Liver (tissue), 9 donors: Measurements from ENCODE around the gene DLG4. TPM values are rescaled to one million over a fixed set of nuclear protein-coding genes. Genes with fewer than 3 reads are reported as not detected.
"Not testable (repeated sequence)": the region's sequence is repeated elsewhere in the genome, so short reads cannot be mapped to it uniquely, and the experiment has no call there.

Experiments
- DNase-seq: peaks from one replicate; pipeline ENCODE4 v3.0.0-alpha.2; 2017; ENCODE audit warnings: low spot score
- H3K27ac ChIP-seq, 2 donors: one replicate each; pipeline ENCODE4 v1.7.0; 2013; ENCODE audit warnings: inconsistent platforms in 2 of 2, low read length in 2 of 2, control low read depth in 1 of 2, low read depth in 1 of 2, mild to moderate bottlenecking in 1 of 2
- H3K27me3 ChIP-seq, 4 donors: one replicate each; pipeline versions ENCODE4 v1.6.1 to v1.7.0; 2013; ENCODE audit warnings: low read length in 3 of 4, inconsistent platforms in 1 of 4, mild to moderate bottlenecking in 1 of 4, moderate library complexity in 1 of 4; ENCODE audit not compliant: control insufficient read depth in 4 of 4, insufficient read depth in 4 of 4
- H3K36me3 ChIP-seq, 4 donors: one replicate each; pipeline versions ENCODE4 v1.6.1 to v1.7.0; 2013; ENCODE audit warnings: low read length in 3 of 4, mild to moderate bottlenecking in 3 of 4, low read depth in 1 of 4, moderate library complexity in 1 of 4; ENCODE audit not compliant: control insufficient read depth in 4 of 4, insufficient read depth in 3 of 4
- H3K4me1 ChIP-seq, 4 donors: one replicate each; pipeline versions ENCODE4 v1.6.1 to v1.7.0; 2013; ENCODE audit warnings: low read length in 3 of 4, mild to moderate bottlenecking in 3 of 4, moderate library complexity in 1 of 4; ENCODE audit not compliant: control insufficient read depth in 4 of 4, insufficient read depth in 4 of 4
- H3K4me3 ChIP-seq, 3 donors: one replicate each; pipeline versions ENCODE4 v1.6.1 to v1.7.0; 2013; ENCODE audit warnings: low read length in 3 of 3, control low read depth in 1 of 3, low read depth in 1 of 3, mild to moderate bottlenecking in 1 of 3
- H3K9ac ChIP-seq, 2 donors: one replicate each; pipeline ENCODE4 v1.7.0; 2013; ENCODE audit warnings: low read length in 2 of 2, mild to moderate bottlenecking in 2 of 2, moderate library complexity in 2 of 2, control low read depth in 1 of 2, low read depth in 1 of 2
- H3K9me3 ChIP-seq, 4 donors: one replicate each; pipeline versions ENCODE4 v1.6.1 to v1.7.0; 2013; ENCODE audit warnings: low read length in 3 of 4; ENCODE audit not compliant: control insufficient read depth in 4 of 4
- EGR1 ChIP-seq, 2 donors: IDR thresholded peaks; 2 replicates each; pipeline ENCODE4 v1.6.1; 2016 to 2018; ENCODE audit warnings: antibody characterized with exemption in 2 of 2, low read depth in 2 of 2
- FOXA2 ChIP-seq: IDR thresholded peaks from 2 replicates; pipeline ENCODE4 v1.6.1; 2016; ENCODE audit warnings: antibody characterized with exemption
- GABPA ChIP-seq, 2 donors: IDR thresholded peaks in 1 of 2; conservative IDR thresholded peaks in 1 of 2; 2 replicates each; pipeline ENCODE4 v1.6.1; 2016; ENCODE audit warnings: antibody characterized with exemption in 2 of 2, mild to moderate bottlenecking in 1 of 2, moderate library complexity in 1 of 2
- HNF4A ChIP-seq, 2 donors: conservative IDR thresholded peaks; 2 replicates each; pipeline ENCODE4 v1.6.1; 2016; ENCODE audit warnings: antibody characterized with exemption in 2 of 2, mild to moderate bottlenecking in 2 of 2
- JUND ChIP-seq, 2 donors: IDR thresholded peaks; 2 replicates each; pipeline ENCODE4 v1.6.1; 2016; ENCODE audit warnings: antibody characterized with exemption in 2 of 2
- MAX ChIP-seq: IDR thresholded peaks from 2 replicates; pipeline ENCODE4 v1.6.1; 2016; ENCODE audit warnings: antibody characterized with exemption
- NR2F2 ChIP-seq: IDR thresholded peaks from 2 replicates; pipeline ENCODE4 v1.6.1; 2016; ENCODE audit warnings: antibody characterized with exemption
- RAD21 ChIP-seq, 2 donors: IDR thresholded peaks; 2 replicates each; pipeline ENCODE4 v1.6.1; 2016; ENCODE audit warnings: antibody characterized with exemption in 2 of 2, mild to moderate bottlenecking in 2 of 2
- SP1 ChIP-seq: IDR thresholded peaks from 2 replicates; pipeline ENCODE4 v1.6.1; 2018; ENCODE audit warnings: antibody characterized with exemption, mild to moderate bottlenecking
- TAF1 ChIP-seq: conservative IDR thresholded peaks from 2 replicates; pipeline ENCODE4 v1.6.1; 2016; ENCODE audit warnings: antibody characterized with exemption, mild to moderate bottlenecking
- YY1 ChIP-seq: IDR thresholded peaks from 2 replicates; pipeline ENCODE4 v1.6.1; 2016; ENCODE audit warnings: antibody characterized with exemption, mild to moderate bottlenecking
- WGBS: extraction: QIAGEN DNeasy Blood & Tissue Kit; methylation state at CpG from one replicate; pipeline ENCODE4 v1.1.7; 2013; 5-methylcytosine and 5-hydroxymethylcytosine counted together
- polyA plus RNA-seq, 2 donors: library from polyadenylated mRNA; stranded (reverse) in 1 of 2; unstranded in 1 of 2; fragments of 200-250 nt in 1 of 2; fragments of >200 nt in 1 of 2; fragmentation: Nextera tagmentation in 1 of 2; extraction: Ambion mirVana in 1 of 2; gene quantifications; one replicate each; pipeline versions ENCODE4 v1.2.1 to v1.2.3, GENCODE V29; 2013 to 2015
- total RNA-seq, 2 donors: library from RNA; depleted of rRNA; stranded (reverse); fragments of >200 nt; gene quantifications; one replicate each; pipeline ENCODE4 v1.2.3, GENCODE V29; 2014
- donor health status: healthy.
- donor health status: healthy.
- donor health status: healthy.
- donor health status: healthy.
- donor health status: healthy.

Gene DLG4
- total and polyA plus RNA-seq, 4 donors: 0.40 to 5.7 (median 1.9) TPM

GRCh38 chr17:7175330-7175733 lies 44.3 kb downstream of the DLG4 start:
- Histone ChIP-seq H3K9me3 (no peaks in the 10 kb centered on the region), H3K27me3 (no peaks in the 10 kb centered on the region), H3K4me1 (peaks cover 3 to 54% (median 29%) of the 10 kb centered on the region in 4 donors), H3K27ac (peak overlapping the region in 1 of 2 donors; percentile 8), H3K4me3 (no peak overlapping the region), H3K36me3 (peaks cover 0 to 15% (median 0%) of the 10 kb centered on the region in 4 donors), H3K9ac (no peak overlapping the region)
- no peak for TF ChIP-seq GABPA (IDR thresholded peaks at IDR 0.05 in 1 of 2, conservative IDR thresholded peaks at IDR 0.05 in 1 of 2)
- TF ChIP-seq JUND (IDR thresholded peaks at IDR 0.05): no peak
- no peak for DNase-seq
- WGBS: 81% methylated on average over 5 of the region's 5 CpGs

GRCh38 chr17:7174603-7175326 lies 44.9 kb downstream of the DLG4 start:
- Histone ChIP-seq H3K27me3 (no peaks in the 10 kb centered on the region), H3K4me1 (peaks cover 6 to 55% (median 31%) of the 10 kb centered on the region in 4 donors), H3K27ac (peak overlapping the region; percentile 4 to 8), H3K4me3 (no peak overlapping the region), H3K9ac (no peak overlapping the region), H3K9me3 (no peaks in the 10 kb centered on the region), H3K36me3 (peaks cover 0 to 19% (median 0%) of the 10 kb centered on the region in 4 donors)
- TF ChIP-seq HNF4A (conservative IDR thresholded peaks at IDR 0.05) (no peak), TAF1 (no peak), EGR1 (IDR thresholded peaks at IDR 0.05; ENCODE audit: low read depth in 2 of 2) (no peak), NR2F2 (no peak), JUND (IDR thresholded peaks at IDR 0.05) (no peak), SP1 (no peak), FOXA2 (no peak), RAD21 (IDR thresholded peaks at IDR 0.05) (no peak)
- DNase-seq: no peak
- 72% methylated on average over 7 of the region's 7 CpGs for WGBS

GRCh38 chr17:7173687-7174602 lies 45.7 kb downstream of the DLG4 start:
- H3K27me3 ChIP-seq: no peaks in the 10 kb centered on the region
- peaks cover 0 to 19% (median 0%) of the 10 kb centered on the region in 4 donors for H3K36me3 ChIP-seq
- TF ChIP-seq GABPA (IDR thresholded peaks at IDR 0.05 in 1 of 2, conservative IDR thresholded peaks at IDR 0.05 in 1 of 2) (no peak), TAF1 (no peak), MAX (peak; percentile 55), RAD21 (IDR thresholded peaks at IDR 0.05) (peak; percentile 29 to 54), YY1 (peak; percentile 33), FOXA2 (no peak)
- WGBS: 44% methylated on average over 69 of the region's 69 CpGs
- no peaks in the 10 kb centered on the region for H3K9me3 ChIP-seq
- H3K27ac ChIP-seq: peak overlapping the region in 1 of 2 donors; percentile 4
- peak; percentile 47 for DNase-seq
- no peak overlapping the region for H3K9ac ChIP-seq
- peaks cover 9 to 57% (median 35%) of the 10 kb centered on the region in 4 donors for H3K4me1 ChIP-seq
- peak overlapping the region in 1 of 3 donors; percentile 15 for H3K4me3 ChIP-seq

- Histone ChIP-seq H3K4me1 (peaks cover 12 to 66% (median 41%) of the 10 kb centered on the region in 4 donors), H3K36me3 (peaks cover 0 to 19% (median 0%) of the 10 kb centered on the region in 4 donors)
- H3K4me3 ChIP-seq, H3K9ac ChIP-seq, DNase-seq, H3K27me3 ChIP-seq, H3K27ac ChIP-seq, H3K9me3 ChIP-seq: not testable (repeated sequence)
- WGBS: 79% methylated on average over 18 of the region's 18 CpGs
Measured at GRCh38 chr17:7172522-7173191, 47.0 kb downstream of the DLG4 start.

- 67% methylated on average over 7 of the region's 7 CpGs for WGBS
- not testable (repeated sequence) for H3K9ac ChIP-seq, H3K9me3 ChIP-seq, DNase-seq, H3K36me3 ChIP-seq, H3K27me3 ChIP-seq, H3K4me3 ChIP-seq
- H3K27ac ChIP-seq: peak overlapping the region in 1 of 2 donors; percentile 3
- peaks cover 13 to 54% (median 34%) of the 10 kb centered on the region in 4 donors for H3K4me1 ChIP-seq
Measured at GRCh38 chr17:7169565-7169908, 50.1 kb downstream of the DLG4 start.
